Ascending aorta (tissue), 2 donors: ENCODE measurements around the gene ACAA2. TPM values are rescaled to one million over a fixed set of nuclear protein-coding genes. Genes with fewer than 3 reads are reported as not detected.

ENCODE experiments used
- DNase-seq, 2 donors: peaks; one replicate each; pipeline ENCODE4 v3.0.0-alpha.2; 2019; ENCODE audit warnings: low spot score in 2 of 2
- H3K27ac ChIP-seq, 2 donors: fragments of 200-600 bp; sonication (generic); one replicate each; pipeline ENCODE4 v1.5.1; 2016 to 2017; ENCODE audit warnings: mild to moderate bottlenecking in 1 of 2
- H3K27me3 ChIP-seq: fragments of 200-600 bp; sonication (generic); one replicate; pipeline ENCODE4 v1.5.1; 2017
- H3K36me3 ChIP-seq, 2 donors: fragments of 200-600 bp; sonication (generic); one replicate each; pipeline ENCODE4 v1.5.1; 2016
- H3K4me1 ChIP-seq, 2 donors: fragments of 200-600 bp; sonication (generic); one replicate each; pipeline ENCODE4 v1.5.1; 2016 to 2017; ENCODE audit warnings: mild to moderate bottlenecking in 1 of 2
- H3K4me3 ChIP-seq, 2 donors: fragments of 200-600 bp; sonication (generic); one replicate each; pipeline ENCODE4 v1.5.1; 2016 to 2017; ENCODE audit warnings: mild to moderate bottlenecking in 1 of 2
- H3K9me3 ChIP-seq, 2 donors: fragments of 200-600 bp; sonication (generic); one replicate each; pipeline ENCODE4 v1.5.1; 2016
- CTCF ChIP-seq, 3 experiments: fragments of 200-600 bp in 2 of 3; fragments of 450-650 bp in 1 of 3; sonication (generic) in 2 of 3; IDR thresholded peaks; one replicate each; pipeline ENCODE4 v1.5.1; 2016 to 2019; ENCODE audit warnings: antibody characterized with exemption in 3 of 3, mild to moderate bottlenecking in 1 of 3, moderate library complexity in 1 of 3
- intact Hi-C: fragments of 100-400 bp; cut with DNase I; formaldehyde crosslinking; loops from one replicate; pipeline ENCODE4 v1.15.1; 2023
- total RNA-seq: library from RNA; depleted of rRNA; stranded (reverse); fragments of >200 nt; gene quantifications from one replicate; pipeline ENCODE4 v1.1.0, GENCODE V29; 2016

ACAA2 gene
- total RNA-seq, 1 donor from 2014 or later: 33.4 TPM

DNA sequence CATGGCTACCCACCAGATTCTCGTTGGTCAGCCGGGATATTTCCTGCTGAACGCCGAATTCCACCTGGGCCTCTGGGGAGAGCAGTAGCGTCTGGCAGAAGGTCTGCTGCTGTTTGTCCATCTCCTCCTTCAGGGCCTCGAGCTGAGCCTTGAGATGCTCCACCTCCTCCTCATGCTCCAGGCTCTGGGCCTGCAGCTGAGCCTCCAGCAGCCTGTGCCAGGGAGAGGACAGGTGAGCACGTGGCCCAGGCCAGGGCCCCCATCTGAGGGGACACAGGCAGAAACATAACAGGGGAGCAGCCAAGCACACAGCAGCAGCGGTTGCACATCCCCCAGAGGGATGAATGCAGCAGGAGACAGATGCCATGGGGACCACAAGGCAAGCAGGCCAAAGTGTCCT lies 40.1 kb upstream of the ACAA2 start:
- H3K4me1 ChIP-seq: no peaks in the 10 kb centered on the region
- no peaks in the 10 kb centered on the region for H3K36me3 ChIP-seq
- no peaks in the 10 kb centered on the region for H3K9me3 ChIP-seq
- intact Hi-C loops: no loop called here
- H3K27ac ChIP-seq: no peak overlapping the region
- DNase-seq: no peak
- H3K27me3 ChIP-seq: no peaks in the 10 kb centered on the region
- no peak for TF ChIP-seq CTCF (IDR thresholded peaks at IDR 0.05)
- no peak overlapping the region for H3K4me3 ChIP-seq

GRCh38 chr18:49853011-49853410 lies 39.7 kb upstream of the ACAA2 start:
- no peaks in the 10 kb centered on the region for H3K9me3 ChIP-seq
- H3K4me1 ChIP-seq: no peaks in the 10 kb centered on the region
- intact Hi-C loops: no loop called here
- H3K27me3 ChIP-seq: no peaks in the 10 kb centered on the region
- no peaks in the 10 kb centered on the region for H3K36me3 ChIP-seq
- no peak for TF ChIP-seq CTCF (IDR thresholded peaks at IDR 0.05)
- H3K27ac ChIP-seq: no peak overlapping the region
- DNase-seq: no peak
- no peak overlapping the region for H3K4me3 ChIP-seq

DNA sequence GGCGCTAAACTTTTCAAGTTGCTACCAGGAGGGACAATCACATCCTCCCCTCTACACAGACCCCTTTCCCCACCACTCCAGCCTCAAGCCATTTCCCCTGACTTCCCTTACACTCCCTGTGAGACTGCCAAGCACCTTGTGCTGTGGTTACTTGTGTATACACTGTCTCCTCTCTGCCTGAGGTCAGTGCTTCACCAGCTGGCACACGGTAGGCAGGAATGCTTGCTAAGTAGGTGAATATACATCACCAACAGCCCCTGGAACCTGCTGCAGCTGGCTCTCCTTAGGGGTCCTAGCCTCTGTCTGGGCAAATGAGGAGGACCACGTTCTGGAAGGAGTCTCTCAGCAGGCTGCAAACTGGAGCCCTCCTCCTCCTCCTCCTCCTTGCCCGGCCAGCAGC lies 38.3 kb upstream of the ACAA2 start:
- Histone ChIP-seq H3K4me1 (no peaks in the 10 kb centered on the region), H3K9me3 (no peaks in the 10 kb centered on the region), H3K4me3 (no peak overlapping the region), H3K27me3 (no peaks in the 10 kb centered on the region), H3K36me3 (no peaks in the 10 kb centered on the region), H3K27ac (no peak overlapping the region)
- TF ChIP-seq CTCF (IDR thresholded peaks at IDR 0.05): no peak
- no peak for DNase-seq
- intact Hi-C loops: no loop called here

GRCh38 chr18:49850636-49851035 lies 37.3 kb upstream of the ACAA2 start:
- Histone ChIP-seq H3K27me3 (no peaks in the 10 kb centered on the region), H3K4me3 (no peak overlapping the region), H3K9me3 (no peaks in the 10 kb centered on the region), H3K36me3 (no peaks in the 10 kb centered on the region), H3K27ac (no peak overlapping the region), H3K4me1 (no peaks in the 10 kb centered on the region)
- DNase-seq: no peak
- intact Hi-C loops: no loop called here
- no peak for TF ChIP-seq CTCF (IDR thresholded peaks at IDR 0.05)

- no peaks in the 10 kb centered on the region for H3K36me3 ChIP-seq
- H3K9me3 ChIP-seq: no peaks in the 10 kb centered on the region
- intact Hi-C loops: no loop called here
- H3K4me1 ChIP-seq: no peaks in the 10 kb centered on the region
- DNase-seq: no peak
- H3K27me3 ChIP-seq: no peaks in the 10 kb centered on the region
- no peak overlapping the region for H3K4me3 ChIP-seq
- no peak for TF ChIP-seq CTCF (IDR thresholded peaks at IDR 0.05)
- no peak overlapping the region for H3K27ac ChIP-seq
Measured at GRCh38 chr18:49849331-49850217, 36.2 kb upstream of the ACAA2 start.
